Adrenal gland (tissue), 12 donors: ENCODE measurements around the gene SMAD7. TPM values are rescaled to one million over a fixed set of nuclear protein-coding genes. Genes with fewer than 3 reads are reported as not detected.

Source experiments
- DNase-seq, 7 donors: peaks; one replicate each; pipeline ENCODE4 v3.0.0-alpha.2; 2019 to 2020
- H3K27ac ChIP-seq, 5 donors: fragments of 200-600 bp; sonication (generic) in 4 of 5; 1 replicate in 3 of 5; 2 replicates in 2 of 5; pipeline versions ENCODE4 v1.5.1 to v1.8.0; 2016 to 2020; ENCODE audit warnings: mild to moderate bottlenecking in 1 of 5
- H3K27me3 ChIP-seq: fragments of 200-600 bp; 2 replicates; pipeline ENCODE4 v1.8.0; 2021
- H3K36me3 ChIP-seq, 2 donors: fragments of 200-600 bp; replicated peaks in 1 of 2; 1 replicate in 1 of 2; 2 replicates in 1 of 2; pipeline versions ENCODE4 v1.5.1 to v1.8.0; 2018 to 2022
- H3K4me1 ChIP-seq, 2 donors: fragments of 200-600 bp; replicated peaks in 1 of 2; 1 replicate in 1 of 2; 2 replicates in 1 of 2; pipeline versions ENCODE4 v1.5.1 to v1.8.0; 2018 to 2021
- H3K4me3 ChIP-seq, 4 donors: fragments of 200-600 bp; sonication (generic) in 3 of 4; one replicate each; pipeline ENCODE4 v1.5.1; 2016 to 2018
- H3K9me3 ChIP-seq, 3 donors: fragments of 200-600 bp; sonication (generic) in 1 of 3; replicated peaks in 1 of 3; 1 replicate in 2 of 3; 2 replicates in 1 of 3; pipeline versions ENCODE4 v1.5.1 to v1.8.0; 2016 to 2021
- CTCF ChIP-seq, 6 experiments: fragments of 450-650 bp in 4 of 6; fragments of 200-600 bp in 2 of 6; sonication (generic) in 1 of 6; IDR thresholded peaks; 1 replicate in 5 of 6; 2 replicates in 1 of 6; pipeline versions ENCODE4 v1.5.1 to v1.8.0; 2016 to 2021; ENCODE audit warnings: antibody characterized with exemption in 6 of 6, mild to moderate bottlenecking in 2 of 6, moderate library complexity in 1 of 6
- POLR2A ChIP-seq, 2 donors: fragments of 450-650 bp; IDR thresholded peaks; one replicate each; pipeline ENCODE4 v1.6.1; 2017; ENCODE audit warnings: antibody characterized with exemption in 2 of 2, mild to moderate bottlenecking in 2 of 2, moderate library complexity in 1 of 2
- WGBS, 4 donors: extraction: QIAGEN DNeasy Blood & Tissue Kit in 2 of 4; methylation state at CpG; one replicate each; pipeline versions ENCODE4 v1.1.5 to v1.1.7; 2013 to 2017; 5-methylcytosine and 5-hydroxymethylcytosine counted together
- intact Hi-C, 2 donors: fragments of 100-400 bp; cut with DNase I; formaldehyde crosslinking; loops; one replicate each; pipeline versions ENCODE4 v1.14.1 to v1.15.0; 2022 to 2023
- polyA plus RNA-seq, 3 donors: library from polyadenylated mRNA; stranded (reverse); fragments of 200-250 nt in 2 of 3; fragments of 350-450 nt in 1 of 3; fragmentation: Illumina TruSeq in 1 of 3; extraction: RNeasy Lipid Tissue Mini Kit (QIAGEN cat#74804) in 1 of 3; gene quantifications; one replicate each; pipeline ENCODE4 v1.2.3, GENCODE V29; 2013 to 2014
- total RNA-seq, 9 donors: library from RNA; depleted of rRNA in 4 of 9; stranded (reverse); fragments of >200 nt in 4 of 9; fragments of 120-200 nt in 1 of 9; fragmentation: NEBNext Ultra II Directional in 1 of 9; extraction: Animal tissue kit (Norgen Biotek cat#: 25700) in 1 of 9; gene quantifications; one replicate each; pipeline versions ENCODE4 v1.1.0 to v1.2.4, GENCODE V29; 2013 to 2023
- donor health status: healthy with polysubstance abuse.
- donor health status: Bipolar disorder and iron deficiency.
- donor health status: DM: yes; HTN: yes; CAD: no.
- donor health status: DM: no; HTN: no; CAD: no.
- donor health status: DM: no; HTN: no; CAD: no.
- donor health status: DM: yes; HTN: yes; CAD: no.

Gene SMAD7
- total and polyA plus RNA-seq, 12 donors: 6.1 to 68.3 (median 16.8) TPM

GRCh38 chr18:48909721-48910120, 41.0 kb downstream of the SMAD7 start:
- Histone ChIP-seq H3K36me3 (no peaks in the 10 kb centered on the region), H3K9me3 (no peaks in the 10 kb centered on the region), H3K27ac (no peak overlapping the region), H3K27me3 (no peaks in the 10 kb centered on the region), H3K4me3 (no peak overlapping the region), H3K4me1 (peaks cover 0 to 2% of the 10 kb centered on the region in 2 donors)
- intact Hi-C loops: no loop called here
- DNase-seq: no peak
- TF ChIP-seq POLR2A (IDR thresholded peaks at IDR 0.05) (no peak), CTCF (IDR thresholded peaks at IDR 0.05) (no peak)
- 76 to 90% (median 85%) methylated on average over 6 of the region's 6 CpGs for WGBS, 4 donors

GRCh38 chr18:48908916-48909315, 41.8 kb downstream of the SMAD7 start:
- intact Hi-C loops: no loop called here
- Histone ChIP-seq H3K4me1 (peaks cover 0 to 5% of the 10 kb centered on the region in 2 donors), H3K27ac (no peak overlapping the region), H3K36me3 (no peaks in the 10 kb centered on the region), H3K4me3 (no peak overlapping the region), H3K9me3 (no peaks in the 10 kb centered on the region), H3K27me3 (no peaks in the 10 kb centered on the region)
- WGBS, 4 donors: 74 to 94% (median 79%) methylated on average over 3 of the region's 3 CpGs
- TF ChIP-seq CTCF (IDR thresholded peaks at IDR 0.05): no peak
- TF ChIP-seq POLR2A (IDR thresholded peaks at IDR 0.05): no peak
- no peak for DNase-seq

DNA sequence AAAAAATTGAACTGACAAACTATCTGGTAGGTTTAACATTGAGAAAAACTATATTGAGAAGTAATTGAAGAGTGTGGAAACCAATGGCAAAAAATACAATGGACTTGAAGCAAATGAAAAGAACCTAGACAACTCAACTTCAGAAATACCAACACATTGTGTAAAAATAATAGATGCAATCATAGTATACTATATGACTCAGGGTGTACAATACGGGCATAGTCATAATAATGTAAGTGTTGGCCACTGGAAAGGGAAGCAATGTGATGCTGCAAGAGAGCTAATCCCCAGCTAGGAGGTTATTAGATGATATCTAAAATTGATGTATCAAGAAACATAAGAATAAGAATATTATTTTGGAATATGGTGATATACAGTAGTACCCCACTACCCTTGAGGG, 45.3 kb downstream of the SMAD7 start:
- TF ChIP-seq POLR2A (IDR thresholded peaks at IDR 0.05): no peak
- TF ChIP-seq CTCF (IDR thresholded peaks at IDR 0.05): no peak
- Histone ChIP-seq H3K4me1 (peaks cover 12 to 30% of the 10 kb centered on the region in 2 donors), H3K9me3 (no peaks in the 10 kb centered on the region), H3K27ac (no peak overlapping the region), H3K27me3 (no peaks in the 10 kb centered on the region), H3K4me3 (no peak overlapping the region), H3K36me3 (no peaks in the 10 kb centered on the region)
- intact Hi-C loops: no loop called here
- 79 to 97% (median 92%) methylated on average over 1 of the region's 1 CpG for WGBS, 4 donors
- no peak for DNase-seq

GRCh38 chr18:48904847-48905394, 45.8 kb downstream of the SMAD7 start:
- no peak overlapping the region for H3K27ac ChIP-seq
- peaks cover 12 to 30% of the 10 kb centered on the region in 2 donors for H3K4me1 ChIP-seq
- 85 to 90% (median 88%) methylated on average over 3 of the region's 3 CpGs for WGBS, 4 donors
- intact Hi-C loops: no loop called here
- no peaks in the 10 kb centered on the region for H3K27me3 ChIP-seq
- no peaks in the 10 kb centered on the region for H3K36me3 ChIP-seq
- no peak overlapping the region for H3K4me3 ChIP-seq
- H3K9me3 ChIP-seq: no peaks in the 10 kb centered on the region
- DNase-seq: no peak
- TF ChIP-seq CTCF (IDR thresholded peaks at IDR 0.05): no peak
- no peak for TF ChIP-seq POLR2A (IDR thresholded peaks at IDR 0.05)
